ENCODE results near the gene SCG5. TPM values are rescaled to one million over a fixed set of nuclear protein-coding genes. Genes with fewer than 3 reads are reported as not detected.
"Not testable (repeated sequence)": the region's sequence is repeated elsewhere in the genome, so short reads cannot be mapped to it uniquely, and the experiment has no call there.

Gene SCG5
- total RNA-seq (14.9 TPM), polyA plus RNA-seq (2.4 TPM)

- peak; percentile 15 for DNase-seq (ENCODE audit: extremely low spot score)
- Histone ChIP-seq H3K4me1 (ENCODE audit: insufficient read depth) (no peaks in the 10 kb centered on the region), H3K4me3 (ENCODE audit: low read depth, low read length) (no peak within 1 kb of the TSS), H3K36me3 (ENCODE audit: insufficient read depth) (no peaks in the 10 kb centered on the region), H3K27ac (ENCODE audit: low read depth) (no peak within 1 kb of the TSS)
- 13% methylated on average over 22 of the region's 22 CpGs for WGBS
Observed at GRCh38 chr15:32641517-32642059, at the start of gene SCG5. TSS of gene SCG5 (plus strand) at chr15:32641710. CDS start at chr15:32643593, 1,883 bp downstream.

GRCh38 chr15:32593151-32593550 lies 48.4 kb upstream of the SCG5 start, which contains the start of gene GOLGA8N:
TSS of gene GOLGA8N (plus strand) at chr15:32593456.
- not testable (repeated sequence) for H3K27ac ChIP-seq (ENCODE audit: low read depth); DNase-seq (ENCODE audit: extremely low spot score); H3K4me1 ChIP-seq (ENCODE audit: insufficient read depth); H3K36me3 ChIP-seq (ENCODE audit: insufficient read depth); H3K4me3 ChIP-seq (ENCODE audit: low read depth, low read length)
- WGBS: 100% methylated on average over 1 of the region's 8 CpGs

- not testable (repeated sequence) for DNase-seq (ENCODE audit: extremely low spot score); H3K4me1 ChIP-seq (ENCODE audit: insufficient read depth); H3K36me3 ChIP-seq (ENCODE audit: insufficient read depth); H3K27ac ChIP-seq (ENCODE audit: low read depth); H3K4me3 ChIP-seq (ENCODE audit: low read depth, low read length)
- WGBS: 93% methylated on average over 2 of the region's 2 CpGs
Observed at GRCh38 chr15:32609518-32609917, 32.0 kb upstream of the SCG5 start.

- 7% methylated on average over 2 of the region's 3 CpGs for WGBS
- not testable (repeated sequence) for H3K4me3 ChIP-seq (ENCODE audit: low read depth, low read length); H3K36me3 ChIP-seq (ENCODE audit: insufficient read depth); H3K27ac ChIP-seq (ENCODE audit: low read depth); DNase-seq (ENCODE audit: extremely low spot score); H3K4me1 ChIP-seq (ENCODE audit: insufficient read depth)
Observed at GRCh38 chr15:32610719-32611118, 30.8 kb upstream of the SCG5 start.

- H3K4me3 ChIP-seq (ENCODE audit: low read depth, low read length): peak overlapping the region; percentile 49
- not testable (repeated sequence) for DNase-seq (ENCODE audit: extremely low spot score)
- WGBS: under 1% methylated on average over 11 of the region's 16 CpGs
Observed at GRCh38 chr15:32614712-32615050, 26.8 kb upstream of the SCG5 start.

GRCh38 chr15:32615051-32615870 lies 26.2 kb upstream of the SCG5 start, which contains the start of gene ARHGAP11A:
TSS of gene ARHGAP11A (plus strand) at chr15:32615504. CDS start at chr15:32616212, 708 bp downstream.
- peak; percentile 70 for DNase-seq (ENCODE audit: extremely low spot score)
- not testable (repeated sequence) for H3K27ac ChIP-seq (ENCODE audit: low read depth); H3K36me3 ChIP-seq (ENCODE audit: insufficient read depth); H3K4me1 ChIP-seq (ENCODE audit: insufficient read depth)
- peak within 1 kb of the TSS; percentile 49 for H3K4me3 ChIP-seq (ENCODE audit: low read depth, low read length)
- WGBS: under 1% methylated on average over 32 of the region's 43 CpGs

More at GRCh38 chr15:32614712-32615050, 26.8 kb upstream of the SCG5 start:
- H3K27ac ChIP-seq (ENCODE audit: low read depth); H3K36me3 ChIP-seq (ENCODE audit: insufficient read depth); H3K4me1 ChIP-seq (ENCODE audit: insufficient read depth): not testable (repeated sequence)

GRCh38 chr15:32615871-32616426 lies 25.6 kb upstream of the SCG5 start:
- H3K36me3 ChIP-seq (ENCODE audit: insufficient read depth); DNase-seq (ENCODE audit: extremely low spot score); H3K4me1 ChIP-seq (ENCODE audit: insufficient read depth); H3K27ac ChIP-seq (ENCODE audit: low read depth): not testable (repeated sequence)
- H3K4me3 ChIP-seq (ENCODE audit: low read depth, low read length): peak overlapping the region; percentile 33
- under 1% methylated on average over 17 of the region's 24 CpGs for WGBS

- 98% methylated on average over 3 of the region's 3 CpGs for WGBS
Observed at GRCh38 chr15:32636410-32636809, 5.1 kb upstream of the SCG5 start.

GRCh38 chr15:32636908-32637567 lies 4.5 kb upstream of the SCG5 start:
- Histone ChIP-seq H3K36me3 (ENCODE audit: insufficient read depth) (no peaks in the 10 kb centered on the region), H3K4me3 (ENCODE audit: low read depth, low read length) (no peak overlapping the region), H3K27ac (ENCODE audit: low read depth) (no peak overlapping the region), H3K4me1 (ENCODE audit: insufficient read depth) (no peaks in the 10 kb centered on the region)
- DNase-seq (ENCODE audit: extremely low spot score): no peak
- WGBS: 96% methylated on average over 8 of the region's 8 CpGs

More at GRCh38 chr15:32636410-32636809, 5.1 kb upstream of the SCG5 start:
- Histone ChIP-seq H3K36me3 (ENCODE audit: insufficient read depth) (no peaks in the 10 kb centered on the region), H3K4me3 (ENCODE audit: low read depth, low read length) (no peak overlapping the region), H3K4me1 (ENCODE audit: insufficient read depth) (no peaks in the 10 kb centered on the region), H3K27ac (ENCODE audit: low read depth) (no peak overlapping the region)
- no peak for DNase-seq (ENCODE audit: extremely low spot score)

GRCh38 chr15:32637704-32638103 lies 3.8 kb upstream of the SCG5 start:
- H3K4me3 ChIP-seq (ENCODE audit: low read depth, low read length): no peak overlapping the region
- H3K4me1 ChIP-seq (ENCODE audit: insufficient read depth): no peaks in the 10 kb centered on the region
- no peak overlapping the region for H3K27ac ChIP-seq (ENCODE audit: low read depth)
- no peak for DNase-seq (ENCODE audit: extremely low spot score)
- 97% methylated on average over 1 of the region's 1 CpG for WGBS
- H3K36me3 ChIP-seq (ENCODE audit: insufficient read depth): no peaks in the 10 kb centered on the region

GRCh38 chr15:32642667-32643435 lies 1.3 kb downstream of the SCG5 start:
- Histone ChIP-seq H3K4me3 (ENCODE audit: low read depth, low read length) (no peak overlapping the region), H3K36me3 (ENCODE audit: insufficient read depth) (no peaks in the 10 kb centered on the region), H3K27ac (ENCODE audit: low read depth) (no peak overlapping the region), H3K4me1 (ENCODE audit: insufficient read depth) (no peaks in the 10 kb centered on the region)
- 73% methylated on average over 5 of the region's 5 CpGs for WGBS
- DNase-seq (ENCODE audit: extremely low spot score): no peak

GRCh38 chr15:32643907-32644445 lies 2.5 kb downstream of the SCG5 start:
- 93% methylated on average over 1 of the region's 1 CpG for WGBS
- no peak for DNase-seq (ENCODE audit: extremely low spot score)
- H3K4me3 ChIP-seq (ENCODE audit: low read depth, low read length): no peak overlapping the region
- H3K4me1 ChIP-seq (ENCODE audit: insufficient read depth): no peaks in the 10 kb centered on the region
- no peak overlapping the region for H3K27ac ChIP-seq (ENCODE audit: low read depth)
- no peaks in the 10 kb centered on the region for H3K36me3 ChIP-seq (ENCODE audit: insufficient read depth)

GRCh38 chr15:32646291-32646690 lies 4.8 kb downstream of the SCG5 start:
- no peak for DNase-seq (ENCODE audit: extremely low spot score)
- no peaks in the 10 kb centered on the region for H3K36me3 ChIP-seq (ENCODE audit: insufficient read depth)
- H3K27ac ChIP-seq (ENCODE audit: low read depth): no peak overlapping the region
- no peaks in the 10 kb centered on the region for H3K4me1 ChIP-seq (ENCODE audit: insufficient read depth)
- WGBS: 56% methylated on average over 5 of the region's 5 CpGs
- H3K4me3 ChIP-seq (ENCODE audit: low read depth, low read length): no peak overlapping the region

Data from urinary bladder (tissue), 4 donors.